Ammon's horn (tissue), 1 donor: ENCODE data around the gene NBPF8.
A peak's percentile ranks its signal among the peaks of the same experiment; 100 is the strongest.
"Not testable (repeated sequence)": the region's sequence is repeated elsewhere in the genome, so short reads cannot be mapped to it uniquely, and the experiment has no call there.

Source experiments
- DNase-seq: peaks from one replicate; pipeline ENCODE4 v3.0.0-alpha.2; 2016; ENCODE audit warnings: low spot score

The NBPF8 gene

DNA sequence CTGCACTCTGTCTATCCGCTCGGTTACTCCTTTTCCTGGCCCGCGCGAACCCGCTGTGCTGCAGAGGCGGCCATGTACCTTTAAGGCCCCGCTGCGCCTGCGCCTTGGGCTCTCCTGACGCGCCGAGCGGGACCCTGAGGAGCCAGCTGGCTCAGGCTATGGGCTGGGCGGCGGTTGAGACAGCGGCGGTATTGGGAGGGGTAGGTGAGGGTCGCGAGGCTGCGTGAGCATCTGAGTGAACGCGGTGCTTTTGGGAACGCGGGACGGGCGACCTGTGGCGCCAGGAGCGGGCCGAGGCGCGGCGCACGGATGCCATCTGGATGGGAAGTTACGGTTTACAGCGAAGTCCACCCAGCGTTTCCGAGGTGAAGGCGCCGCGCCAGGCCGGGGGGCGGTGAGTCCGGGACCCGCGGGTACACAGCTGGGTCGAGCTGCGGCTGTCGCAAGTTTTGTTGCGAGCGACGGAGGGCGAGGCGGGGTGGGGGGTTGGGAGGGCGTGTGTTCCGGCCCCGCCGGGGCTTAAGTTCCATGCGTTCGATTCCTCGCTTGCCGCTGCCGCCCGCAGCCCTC is at the start of gene NBPF8:
NBPF8 (plus strand) TSS at position 125 of the 570 bp plus-strand sequence. CDS start 21,488 bp downstream, outside the sequence.
- DNase-seq = peak; percentile 39

DNA sequence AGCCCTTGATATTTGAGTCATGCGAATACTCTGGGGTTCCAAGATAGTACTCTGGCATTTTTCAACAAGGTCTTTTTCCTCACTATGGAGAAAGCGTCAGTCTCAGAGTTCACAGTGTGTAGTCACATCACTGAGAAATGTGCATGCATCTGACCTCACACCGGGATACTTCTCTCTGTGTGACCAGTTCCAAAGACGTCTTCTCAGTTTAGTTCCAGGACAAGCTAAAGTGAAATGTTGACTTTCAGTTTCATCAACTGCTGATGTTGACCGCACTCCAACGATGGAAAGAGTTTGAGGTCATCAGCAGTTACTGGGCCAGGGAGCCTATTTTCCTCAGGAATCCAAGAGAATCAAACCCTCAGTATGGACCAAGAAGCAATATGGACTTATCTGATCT is 47.1 kb upstream of the NBPF8 start:
- not testable (repeated sequence) for DNase-seq

GRCh38 chr1:120386651-120387050 is 28.2 kb upstream of the NBPF8 start:
- not testable (repeated sequence) for DNase-seq

DNA sequence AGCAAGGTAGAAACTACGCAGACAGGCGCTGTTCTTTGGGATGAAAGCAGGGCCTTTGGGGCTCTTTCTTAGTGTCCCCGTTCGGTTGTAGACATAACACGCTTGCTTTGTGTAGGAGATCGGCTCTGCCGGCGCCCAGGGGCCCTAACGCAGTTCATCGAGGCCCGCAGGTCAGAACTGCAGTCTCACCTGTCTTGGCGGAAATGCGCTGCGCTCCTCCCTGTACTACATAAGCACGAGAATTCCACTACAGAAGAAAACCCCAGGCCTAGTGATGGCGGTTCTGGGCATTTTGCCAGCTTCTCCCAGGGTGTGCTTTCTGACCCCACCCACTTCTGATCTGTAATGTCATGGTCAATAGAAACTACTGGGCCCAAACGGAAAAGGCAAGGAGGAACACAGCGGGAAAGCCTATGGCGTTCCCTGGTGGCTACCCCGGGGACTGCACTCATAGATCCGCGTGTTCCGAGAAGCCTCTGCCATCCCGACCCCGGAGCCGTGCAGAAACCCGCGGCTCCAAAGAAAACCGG is 26.2 kb upstream of the NBPF8 start:
- peak; percentile 3 for DNase-seq

DNA sequence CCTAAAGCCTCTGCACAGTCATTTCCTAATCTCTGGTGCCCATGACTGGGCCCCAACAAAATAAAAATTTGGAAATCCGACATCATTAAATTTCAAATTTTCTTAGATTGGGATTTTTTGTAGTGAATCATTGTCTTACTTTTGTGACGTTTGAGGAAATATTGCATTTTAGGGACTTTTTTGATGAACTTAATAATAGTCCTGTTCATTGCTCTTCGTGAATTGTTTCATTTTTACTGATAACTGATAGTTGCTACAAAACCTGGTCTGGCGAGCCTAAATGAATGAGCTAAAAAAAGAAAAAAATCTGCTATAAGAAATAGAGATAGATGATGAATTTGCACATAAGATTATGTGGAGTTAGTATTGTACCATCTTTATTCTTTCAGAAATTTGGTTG is 23.5 kb upstream of the NBPF8 start:
- not testable (repeated sequence) for DNase-seq

GRCh38 chr1:120393316-120394232 is 21.3 kb upstream of the NBPF8 start:
- not testable (repeated sequence) for DNase-seq

DNA sequence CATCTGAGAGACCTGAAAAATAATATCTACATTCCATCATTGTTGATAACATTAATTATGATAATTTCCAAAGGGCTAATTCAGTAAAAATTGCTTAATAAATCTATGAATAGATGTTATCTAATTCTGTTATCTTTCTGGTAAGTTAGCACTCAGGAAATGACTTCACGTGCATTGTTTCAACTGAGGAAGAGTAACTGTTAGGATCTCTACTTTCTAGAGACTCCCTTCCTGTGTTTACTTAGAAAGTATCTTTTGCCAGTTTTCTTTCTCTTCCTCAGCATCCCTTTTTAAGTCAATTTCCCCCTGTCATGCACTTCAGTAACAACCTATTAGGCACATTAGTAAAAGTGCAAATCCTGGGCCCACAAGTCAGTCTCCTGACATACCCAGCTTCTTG is 9.5 kb upstream of the NBPF8 start:
- not testable (repeated sequence) for DNase-seq

DNA sequence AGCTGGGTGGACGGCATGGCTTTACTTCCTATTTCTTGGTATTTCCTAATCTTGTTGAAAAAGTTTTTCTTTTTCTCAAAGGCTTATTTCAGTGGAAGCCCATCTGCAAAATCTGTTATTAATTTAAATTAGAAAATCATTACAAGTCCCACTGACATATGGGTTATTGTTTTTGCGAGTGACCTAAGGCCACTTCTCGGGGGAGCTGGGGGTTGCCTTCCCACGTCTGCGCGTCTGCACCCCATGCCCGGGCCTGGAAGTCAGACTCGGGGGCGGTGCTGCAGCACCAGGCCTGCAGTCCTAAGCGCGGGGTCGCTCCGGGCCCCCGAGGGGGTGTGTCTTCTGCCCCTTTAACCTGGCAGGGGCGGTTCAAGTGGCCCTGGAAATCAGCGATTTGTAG is 384 bp upstream of the NBPF8 start:
- DNase-seq = not testable (repeated sequence)

GRCh38 chr1:120415492-120415961 is 692 bp downstream of the NBPF8 start:
- peak; percentile 2 for DNase-seq

- DNase-seq = not testable (repeated sequence)
These were observed 10.2 kb downstream of the NBPF8 start for GRCh38 chr1:120425063-120425462.

DNA sequence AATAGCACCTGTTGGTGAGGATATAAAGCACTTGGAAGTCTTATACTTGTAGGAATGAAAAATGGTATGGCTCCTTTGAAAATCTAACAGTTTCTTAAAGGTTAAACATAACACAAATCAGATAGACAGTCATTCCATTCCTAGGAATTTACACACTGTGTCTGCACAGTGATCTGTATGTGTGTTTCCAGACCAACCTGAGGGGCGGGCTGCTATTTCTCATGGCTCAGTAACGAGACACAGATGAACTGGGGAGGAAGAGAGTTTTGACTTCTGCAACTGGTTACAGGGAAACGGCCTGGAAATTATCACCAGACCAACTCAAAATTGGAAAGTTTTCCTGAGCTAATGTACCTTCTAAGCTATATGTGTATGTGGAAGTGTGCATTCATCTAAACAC is 16.8 kb downstream of the NBPF8 start:
- not testable (repeated sequence) for DNase-seq

DNA sequence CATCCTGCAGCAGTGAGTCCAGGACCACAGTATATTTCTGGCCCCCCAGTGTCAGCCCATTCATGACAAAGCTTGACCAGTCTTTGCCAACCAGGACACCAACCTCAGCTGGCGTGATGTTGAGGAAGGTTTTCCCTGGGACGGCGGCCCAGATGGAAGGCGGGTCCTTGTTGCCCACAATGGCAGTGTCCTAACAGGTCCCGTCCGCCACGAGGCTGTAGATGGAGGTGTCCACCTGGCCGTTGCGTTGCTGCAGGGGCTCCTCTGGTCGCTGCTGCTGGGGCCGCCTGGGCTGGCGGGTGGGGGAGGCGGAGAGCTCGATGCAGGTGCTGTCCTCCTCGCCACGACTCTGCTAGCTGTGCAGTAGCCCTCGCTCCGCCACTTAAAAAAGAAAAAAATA is 19.0 kb downstream of the NBPF8 start:
- not testable (repeated sequence) for DNase-seq

DNA sequence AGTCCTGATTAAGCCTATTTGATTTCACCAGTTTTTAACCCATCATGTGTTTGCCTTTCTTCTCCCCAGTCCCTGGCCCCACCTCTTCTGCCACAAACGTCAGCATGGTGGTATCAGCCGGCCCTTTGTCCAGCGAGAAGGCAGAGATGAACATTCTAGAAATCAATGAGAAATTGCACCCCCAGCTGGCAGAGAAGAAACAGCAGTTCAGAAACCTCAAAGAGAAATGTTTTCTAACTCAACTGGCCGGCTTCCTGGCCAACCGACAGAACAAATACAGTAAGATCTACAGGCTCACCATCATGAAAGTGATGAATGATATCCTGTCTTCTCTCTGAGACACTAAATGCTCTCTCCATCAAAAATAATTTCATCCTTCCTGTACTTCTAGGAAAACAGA is 34.3 kb downstream of the NBPF8 start:
- not testable (repeated sequence) for DNase-seq
